M059J (cell line): ENCODE data around the gene CMA1. TPM values are rescaled to one million over a fixed set of nuclear protein-coding genes. Genes with fewer than 3 reads are reported as not detected.

Source experiments
- DNase-seq: peaks from one replicate; pipeline ENCODE4 v3.0.0-alpha.2; 2012; ENCODE audit warnings: low read depth
- total RNA-seq: library from RNA; depleted of rRNA; stranded (reverse); fragments of >200 nt; shearing (Covaris generic); gene quantifications from 2 replicates; pipeline ENCODE4 v1.2.3, GENCODE V29; 2014; rRNA removed

CMA1 gene
- total RNA-seq, 1 experiment from 2014 or later, result not detected

GRCh38 chr14:24465805-24466204, 42.3 kb downstream of the CMA1 start:
- DNase-seq, result no peak

DNA sequence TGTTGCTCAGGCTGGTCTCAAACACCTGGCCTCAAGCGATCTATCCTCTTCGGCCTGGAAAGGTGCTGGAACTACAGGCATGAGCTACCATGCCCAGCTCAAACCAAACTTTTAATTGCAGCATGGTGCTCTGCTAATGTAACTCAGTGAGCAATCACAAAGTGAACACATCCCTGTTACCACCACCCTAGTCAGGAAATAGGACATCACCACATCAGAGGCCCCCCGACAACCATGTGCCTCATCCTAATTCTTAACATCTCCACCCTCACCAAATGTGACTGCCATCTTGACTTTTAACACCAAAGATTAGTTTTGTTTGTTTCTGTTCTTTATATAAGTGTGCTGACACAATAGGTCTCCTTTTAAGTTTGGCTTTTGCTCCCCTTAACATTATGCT, 42.7 kb downstream of the CMA1 start:
- no peak for DNase-seq

- DNase-seq, result no peak
These were observed 43.9 kb downstream of the CMA1 start for GRCh38 chr14:24463884-24464785.

DNA sequence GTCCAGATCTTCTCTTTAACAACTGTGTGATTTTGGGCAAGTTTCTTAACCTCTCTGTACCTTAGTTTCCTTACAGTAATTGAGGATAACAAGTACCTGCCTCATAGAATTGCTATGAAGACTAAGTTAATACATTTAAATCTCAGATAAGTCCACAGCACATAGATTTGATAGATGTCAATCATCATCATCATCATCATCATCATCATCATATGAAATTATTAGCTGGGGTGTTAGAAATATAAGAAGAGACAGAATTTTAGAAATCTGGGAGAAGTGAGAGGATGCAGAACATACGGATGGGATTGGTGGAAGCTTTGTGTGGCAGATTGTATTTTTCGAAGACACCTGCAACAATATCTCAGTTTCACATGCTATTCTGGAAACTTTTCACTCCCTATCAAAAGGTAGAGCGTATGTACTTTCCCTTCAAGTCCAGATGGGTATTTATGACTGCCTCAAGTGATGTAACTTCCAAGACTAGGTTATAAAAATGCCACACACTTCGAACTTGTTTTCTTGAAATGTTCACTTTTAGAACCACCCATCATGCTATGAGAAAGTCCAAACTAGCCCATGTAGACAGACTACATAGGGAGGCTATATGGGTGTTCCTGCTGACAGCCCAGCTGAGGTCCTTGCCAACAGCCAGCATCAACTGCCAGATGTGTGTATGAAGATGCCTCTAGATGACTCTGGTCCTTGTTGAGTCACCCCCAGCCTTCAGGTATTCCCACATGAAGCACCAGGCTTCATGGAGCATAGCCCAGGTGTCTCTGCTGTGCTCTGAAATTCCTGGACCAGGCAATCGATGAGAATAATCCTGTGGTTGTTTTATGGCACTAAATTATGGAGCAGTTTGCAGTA, 44.8 kb downstream of the CMA1 start:
- no peak for DNase-seq

DNA sequence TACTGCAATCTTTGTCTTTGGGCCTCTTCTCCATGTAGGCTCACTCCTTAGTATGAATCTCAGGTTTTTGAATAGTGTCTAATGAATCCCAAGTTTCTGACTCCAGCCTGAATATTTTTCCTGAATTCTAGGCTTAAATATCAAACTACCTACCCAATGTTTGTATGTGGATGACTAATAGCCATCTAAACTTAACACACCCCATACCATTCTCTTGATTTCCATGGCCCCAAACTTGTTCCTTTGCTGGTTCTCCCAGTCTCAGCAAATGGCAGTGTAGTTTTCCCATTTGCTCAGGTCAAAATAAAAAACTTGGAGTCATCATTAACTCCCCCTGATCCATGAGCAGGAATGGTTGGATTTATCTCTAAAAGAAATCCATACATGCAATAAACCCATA, 46.7 kb downstream of the CMA1 start:
- DNase-seq, result no peak

GRCh38 chr14:24459331-24459730, 48.7 kb downstream of the CMA1 start:
- DNase-seq, result no peak

- no peak for DNase-seq
These were observed 49.3 kb downstream of the CMA1 start for GRCh38 chr14:24458736-24459135.

GRCh38 chr14:24456980-24457379, 51.1 kb downstream of the CMA1 start:
- DNase-seq, result no peak

Other genes starting within 250 kb of the CMA1 start
- gene TGM1, start 245.1 kb downstream of the CMA1 start, total RNA-seq, result 0.05 and 0.12 TPM in 2 replicates
- 15.4 and 17.7 TPM in 2 replicates for gene RABGGTA, start 236.7 kb downstream of the CMA1 start, total RNA-seq
- 15.4 and 20.9 TPM in 2 replicates for gene DHRS1, start 208.5 kb downstream of the CMA1 start, total RNA-seq
- gene NOP9, start 208.4 kb downstream of the CMA1 start, total RNA-seq, result 8.9 and 14.0 TPM in 2 replicates
- gene CIDEB, start 200.3 kb downstream of the CMA1 start, total RNA-seq, result not detected in 2 replicates
- gene LTB4R2, start 198.1 kb downstream of the CMA1 start, total RNA-seq, result 0.64 and 1.2 TPM in 2 replicates
- 0.98 and 1.9 TPM in 2 replicates for gene LTB4R, start 196.8 kb downstream of the CMA1 start, total RNA-seq
- gene ADCY4, start 173.2 kb downstream of the CMA1 start, total RNA-seq, result not detected in 2 replicates
- gene RIPK3, start 168.3 kb downstream of the CMA1 start, total RNA-seq, result not detected in 2 replicates
- 0.37 and 0.44 TPM in 2 replicates for gene NFATC4, start 140.1 kb downstream of the CMA1 start, total RNA-seq
- not detected in 2 replicates for gene NYNRIN, start 109.3 kb downstream of the CMA1 start, total RNA-seq
- 0.15 and 1.2 TPM in 2 replicates for gene CBLN3, start 78.6 kb downstream of the CMA1 start, total RNA-seq
- gene KHNYN, start 78.3 kb downstream of the CMA1 start, total RNA-seq, result 12.9 and 18.4 TPM in 2 replicates
- 12.4 and 13.2 TPM in 2 replicates for gene SDR39U1, start 65.5 kb downstream of the CMA1 start, total RNA-seq
- not detected in 2 replicates for gene CTSG, start 68.0 kb upstream of the CMA1 start, total RNA-seq
- gene GZMH, start 101.4 kb upstream of the CMA1 start, total RNA-seq, result not detected in 2 replicates
- gene GZMB, start 125.9 kb upstream of the CMA1 start, total RNA-seq, result not detected in 2 replicates